DOHH2 (cell line): ENCODE measurements around the gene PPM1N.

Experiments
- H3F3A ChIP-seq: fragments of 200-600 bp; sonication (generic), shearing (Covaris generic); 2 replicates; pipeline ENCODE4 v1.6.0; 2016; ENCODE audit warnings: antibody characterized with exemption, mild to moderate bottlenecking; ENCODE audit not compliant: control insufficient read depth, insufficient read depth
- H3K27ac ChIP-seq: fragments of 200-600 bp; sonication (generic); 2 replicates; pipeline ENCODE4 v1.5.1; 2014; ENCODE audit warnings: low read depth, mild to moderate bottlenecking, low read length, moderate library complexity
- H3K27me3 ChIP-seq: fragments of 200-600 bp; sonication (generic); 2 replicates; pipeline ENCODE4 v1.6.1; 2014; ENCODE audit warnings: mild to moderate bottlenecking, low read length, mixed read lengths; ENCODE audit not compliant: control insufficient read depth
- H3K36me3 ChIP-seq: fragments of 200-600 bp; sonication (generic); 2 replicates; pipeline ENCODE4 v1.6.1; 2014; ENCODE audit warnings: mild to moderate bottlenecking, low read length, moderate library complexity, mixed read lengths; ENCODE audit not compliant: control insufficient read depth
- H3K4me1 ChIP-seq: fragments of 200-600 bp; sonication (generic); 2 replicates; pipeline ENCODE4 v1.6.1; 2014; ENCODE audit warnings: mild to moderate bottlenecking, low read length, mixed read lengths; ENCODE audit not compliant: control insufficient read depth
- H3K4me2 ChIP-seq: fragments of 200-600 bp; sonication (generic); 2 replicates; pipeline ENCODE4 v1.6.0; 2014; ENCODE audit warnings: mild to moderate bottlenecking, low read length, moderate library complexity
- H3K4me3 ChIP-seq: fragments of 200-600 bp; sonication (generic); 2 replicates; pipeline ENCODE4 v1.5.1; 2014; ENCODE audit warnings: mild to moderate bottlenecking, low read length, mixed read lengths
- H3K79me2 ChIP-seq: fragments of 200-600 bp; sonication (generic); 2 replicates; pipeline ENCODE4 v1.6.1; 2014; ENCODE audit warnings: mild to moderate bottlenecking, low read length, mixed read lengths; ENCODE audit not compliant: control insufficient read depth
- H3K9me2 ChIP-seq: fragments of 200-600 bp; sonication (generic); replicated peaks from 2 replicates; pipeline ENCODE4 v1.6.1; 2014; ENCODE audit warnings: mild to moderate bottlenecking, low read length, mixed read lengths; ENCODE audit not compliant: control insufficient read depth
- H3K9me3 ChIP-seq: fragments of 200-600 bp; sonication (generic); 2 replicates; pipeline ENCODE4 v1.6.1; 2014; ENCODE audit warnings: antibody characterized with exemption, low read length, mixed read lengths; ENCODE audit not compliant: control insufficient read depth, insufficient read depth
- H4K20me1 ChIP-seq: fragments of 200-600 bp; sonication (generic); 2 replicates; pipeline ENCODE4 v1.6.0; 2014; ENCODE audit warnings: low read depth, mild to moderate bottlenecking, antibody characterized with exemption, low read length, moderate library complexity; ENCODE audit not compliant: control insufficient read depth, insufficient read depth
- CTCF ChIP-seq: fragments of 200-600 bp; sonication (generic); IDR thresholded peaks from one replicate; pipeline ENCODE4 v1.5.1; 2014; ENCODE audit warnings: antibody characterized with exemption, mild to moderate bottlenecking, low read depth, low read length; ENCODE audit not compliant: poor library complexity, severe bottlenecking
- EZH2phosphoT487 ChIP-seq: fragments of 200-600 bp; sonication (generic); IDR thresholded peaks from 2 replicates; pipeline ENCODE4 v1.6.1; 2017; ENCODE audit warnings: borderline replicate concordance, mild to moderate bottlenecking, antibody characterized with exemption, low read length, moderate library complexity, mixed read lengths

The PPM1N gene, protein sequence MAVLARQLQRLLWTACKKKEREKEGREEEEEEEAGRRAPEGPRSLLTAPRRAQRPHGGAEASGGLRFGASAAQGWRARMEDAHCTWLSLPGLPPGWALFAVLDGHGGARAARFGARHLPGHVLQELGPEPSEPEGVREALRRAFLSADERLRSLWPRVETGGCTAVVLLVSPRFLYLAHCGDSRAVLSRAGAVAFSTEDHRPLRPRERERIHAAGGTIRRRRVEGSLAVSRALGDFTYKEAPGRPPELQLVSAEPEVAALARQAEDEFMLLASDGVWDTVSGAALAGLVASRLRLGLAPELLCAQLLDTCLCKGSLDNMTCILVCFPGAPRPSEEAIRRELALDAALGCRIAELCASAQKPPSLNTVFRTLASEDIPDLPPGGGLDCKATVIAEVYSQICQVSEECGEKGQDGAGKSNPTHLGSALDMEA

GRCh38 chr19:45498411-45499195, at the start of gene PPM1N:
PPM1N (plus strand) TSS chr19:45498443; CDS start chr19:45498473, 30 bp downstream.
- peak within 1 kb of the TSS; percentile 84 for H3K4me3 ChIP-seq
- peaks cover 21% of the 10 kb centered on the region for H3K27me3 ChIP-seq
- peaks cover 61% of the 10 kb centered on the region for H3K4me1 ChIP-seq
- peak within 1 kb of the TSS; percentile 99 for H3K4me2 ChIP-seq
- peak within 1 kb of the TSS; percentile 46 for H3K27ac ChIP-seq
- H3F3A ChIP-seq: peaks cover 12% of the 10 kb centered on the region
- no peaks in the 10 kb centered on the region for H3K9me3 ChIP-seq
- TF ChIP-seq EZH2phosphoT487 (no peak), CTCF (peak; percentile 50)
- no peaks in the 10 kb centered on the region for H4K20me1 ChIP-seq
- no peaks in the 10 kb centered on the region for H3K36me3 ChIP-seq
- H3K9me2 ChIP-seq: no peaks in the 10 kb centered on the region
- H3K79me2 ChIP-seq: no peaks in the 10 kb centered on the region

GRCh38 chr19:45448887-45449299, 49.4 kb upstream of the PPM1N start:
- TF ChIP-seq CTCF (no peak), EZH2phosphoT487 (no peak)
- H3K9me3 ChIP-seq: no peaks in the 10 kb centered on the region
- H4K20me1 ChIP-seq: no peaks in the 10 kb centered on the region
- peaks cover 43% of the 10 kb centered on the region for H3K4me1 ChIP-seq
- no peak overlapping the region for H3K27ac ChIP-seq
- H3K4me2 ChIP-seq: no peak overlapping the region; the same call in 1 of the 2 replicates
- no peaks in the 10 kb centered on the region for H3K27me3 ChIP-seq
- H3K4me3 ChIP-seq: no peak overlapping the region
- no peaks in the 10 kb centered on the region for H3K9me2 ChIP-seq
- H3K36me3 ChIP-seq: no peaks in the 10 kb centered on the region
- H3K79me2 ChIP-seq: no peaks in the 10 kb centered on the region
- H3F3A ChIP-seq: peaks cover 27% of the 10 kb centered on the region

DNA sequence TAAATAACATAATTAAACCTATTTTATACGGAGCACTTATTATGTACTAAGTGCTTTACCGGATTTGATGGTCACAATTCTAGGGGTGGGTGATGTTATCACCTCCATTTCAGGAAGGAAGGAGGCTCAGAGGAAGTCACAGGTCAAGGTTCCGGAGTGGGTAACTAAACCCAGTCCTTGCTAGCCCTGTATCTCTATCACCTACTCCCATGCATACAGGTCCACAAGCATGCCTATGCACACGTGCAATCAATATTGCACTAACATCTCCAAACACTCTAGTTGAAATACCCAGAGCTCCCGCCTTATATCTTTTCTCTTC, 48.3 kb upstream of the PPM1N start:
- peak overlapping the region; percentile 70 for H3K4me2 ChIP-seq
- TF ChIP-seq CTCF (no peak), EZH2phosphoT487 (no peak)
- peaks cover 44% of the 10 kb centered on the region for H3K4me1 ChIP-seq
- H3F3A ChIP-seq: peaks cover 24% of the 10 kb centered on the region
- H3K9me2 ChIP-seq: no peaks in the 10 kb centered on the region
- H3K27ac ChIP-seq: peak overlapping the region; percentile 28
- H3K36me3 ChIP-seq: no peaks in the 10 kb centered on the region
- no peaks in the 10 kb centered on the region for H4K20me1 ChIP-seq
- no peaks in the 10 kb centered on the region for H3K9me3 ChIP-seq
- peak overlapping the region; percentile 86 for H3K4me3 ChIP-seq
- H3K27me3 ChIP-seq: no peaks in the 10 kb centered on the region
- no peaks in the 10 kb centered on the region for H3K79me2 ChIP-seq
